PC-9 (cell line): ENCODE measurements around the gene DGLUCY. TPM values are rescaled to one million over a fixed set of nuclear protein-coding genes. Genes with fewer than 3 reads are reported as not detected.
"Not testable (repeated sequence)": the region's sequence is repeated elsewhere in the genome, so short reads cannot be mapped to it uniquely, and the experiment has no call there.

Experiments used
- BruUV-seq: library from RNA; stranded (reverse); fragments of 400-500 nt; replicated peaks from 2 replicates; lab custom pipeline; 2021; lab: Mats Ljungman, UMichigan
- CTCF ChIA-PET: fragments of 300-600 bp; sonication (Branson Sonifier 250); formaldehyde crosslinking; loops from one replicate; lab custom pipeline; 2022; ENCODE audit warnings: antibody characterized with exemption; lab: Charles Lee
- POLR2A ChIA-PET: fragments of 300-600 bp; sonication (Branson Sonifier 250); formaldehyde crosslinking; loops from one replicate; lab custom pipeline; 2022; ENCODE audit warnings: antibody characterized with exemption; ENCODE audit not compliant: unreplicated experiment; lab: Charles Lee
- DNase-seq, 2 experiments: peaks; one replicate each; pipeline versions ENCODE4 v3.0.0 to v3.0.0-alpha.2; 2015 to 2022; ENCODE audit warnings: mixed read lengths in 1 of 2
- H2AFZ ChIP-seq: fragments of 200-600 bp; sonication (generic); 2 replicates; pipeline ENCODE4 v1.8.1; 2017; ENCODE audit warnings: antibody characterized with exemption
- H3F3A ChIP-seq: fragments of 200-600 bp; sonication (generic); 2 replicates; pipeline ENCODE4 v1.8.1; 2017; ENCODE audit warnings: antibody characterized with exemption, mild to moderate bottlenecking, low read depth; ENCODE audit not compliant: insufficient read depth
- H3K27ac ChIP-seq: fragments of 200-600 bp; sonication (generic); 2 replicates; pipeline ENCODE4 v1.6.1; 2016; ENCODE audit warnings: mixed run types
- H3K27me3 ChIP-seq: fragments of 200-600 bp; sonication (generic); 2 replicates; pipeline ENCODE4 v1.6.1; 2016; ENCODE audit warnings: low read depth, mixed run types; ENCODE audit not compliant: insufficient read depth
- H3K36me3 ChIP-seq: fragments of 200-600 bp; sonication (generic); 2 replicates; pipeline ENCODE4 v1.6.1; 2016; ENCODE audit warnings: low read depth, mixed run types
- H3K4me1 ChIP-seq: fragments of 200-600 bp; sonication (generic); replicated peaks from 2 replicates; pipeline ENCODE4 v1.6.1; 2016; ENCODE audit warnings: mixed run types; ENCODE audit not compliant: insufficient read depth
- H3K4me2 ChIP-seq: fragments of 200-600 bp; sonication (generic); 2 replicates; pipeline ENCODE4 v1.6.1; 2017; ENCODE audit warnings: mixed run types
- H3K4me3 ChIP-seq: fragments of 200-600 bp; sonication (generic); 2 replicates; pipeline ENCODE4 v1.6.1; 2016; ENCODE audit warnings: mixed run types
- H3K79me2 ChIP-seq: fragments of 200-600 bp; sonication (generic); 2 replicates; pipeline ENCODE4 v1.6.1; 2017; ENCODE audit warnings: low read depth, mixed run types
- H3K9me2 ChIP-seq: fragments of 200-600 bp; sonication (generic); 2 replicates; pipeline ENCODE4 v1.8.1; 2017; ENCODE audit warnings: mild to moderate bottlenecking; ENCODE audit not compliant: insufficient read depth
- H3K9me3 ChIP-seq: fragments of 200-600 bp; sonication (generic); 2 replicates; pipeline ENCODE4 v1.8.1; 2016; ENCODE audit warnings: low read depth; ENCODE audit not compliant: insufficient read depth
- H4K20me1 ChIP-seq: fragments of 200-600 bp; sonication (generic); 2 replicates; pipeline ENCODE4 v1.8.1; 2017; ENCODE audit not compliant: insufficient read depth
- CTCF ChIP-seq: fragments of 200-600 bp; sonication (generic); conservative IDR thresholded peaks from 2 replicates; pipeline ENCODE4 v1.6.1; 2017; ENCODE audit warnings: mixed run types, antibody characterized with exemption, mild to moderate bottlenecking, moderate library complexity
- EZH2 ChIP-seq: fragments of 200-600 bp; sonication (generic); IDR thresholded peaks from 2 replicates; pipeline ENCODE4 v1.8.0; 2017; ENCODE audit warnings: antibody characterized with exemption, low read depth
- intact Hi-C: fragments of 100-400 bp; cut with micrococcal nuclease; formaldehyde crosslinking; loops from one replicate; pipeline ENCODE4 v1.10.0; 2022; ENCODE audit not compliant: unreplicated experiment
- total RNA-seq: library from RNA; stranded (reverse); gene quantifications from 2 replicates; pipeline ENCODE4 v1.2.3, GENCODE V29; 2021

Gene DGLUCY
- total RNA-seq, 1 experiment from 2014 or later: 15.9 TPM

DNA sequence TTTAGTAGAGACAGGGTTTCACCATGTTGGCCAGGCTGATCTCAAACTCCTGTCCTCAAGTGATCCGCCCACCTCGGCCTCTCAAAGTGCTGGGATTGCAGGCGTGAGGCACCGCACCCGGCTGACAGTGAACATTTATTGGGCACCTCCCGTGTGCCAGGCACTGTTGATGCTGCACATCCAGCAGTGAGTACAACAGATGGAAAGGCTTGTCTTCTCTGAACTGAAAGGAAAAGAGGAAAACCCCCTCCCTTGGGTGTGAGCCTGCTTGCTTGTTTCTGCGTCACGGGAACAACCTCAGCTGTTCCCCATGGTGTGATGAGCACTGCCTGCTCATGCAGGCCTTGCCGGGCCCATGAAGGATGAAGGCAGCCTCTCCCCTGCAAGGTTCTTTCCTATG, 39.5 kb downstream of the DGLUCY start:
- CTCF ChIA-PET: no interaction called here
- no peaks in the 10 kb centered on the region for H3F3A ChIP-seq

DNA sequence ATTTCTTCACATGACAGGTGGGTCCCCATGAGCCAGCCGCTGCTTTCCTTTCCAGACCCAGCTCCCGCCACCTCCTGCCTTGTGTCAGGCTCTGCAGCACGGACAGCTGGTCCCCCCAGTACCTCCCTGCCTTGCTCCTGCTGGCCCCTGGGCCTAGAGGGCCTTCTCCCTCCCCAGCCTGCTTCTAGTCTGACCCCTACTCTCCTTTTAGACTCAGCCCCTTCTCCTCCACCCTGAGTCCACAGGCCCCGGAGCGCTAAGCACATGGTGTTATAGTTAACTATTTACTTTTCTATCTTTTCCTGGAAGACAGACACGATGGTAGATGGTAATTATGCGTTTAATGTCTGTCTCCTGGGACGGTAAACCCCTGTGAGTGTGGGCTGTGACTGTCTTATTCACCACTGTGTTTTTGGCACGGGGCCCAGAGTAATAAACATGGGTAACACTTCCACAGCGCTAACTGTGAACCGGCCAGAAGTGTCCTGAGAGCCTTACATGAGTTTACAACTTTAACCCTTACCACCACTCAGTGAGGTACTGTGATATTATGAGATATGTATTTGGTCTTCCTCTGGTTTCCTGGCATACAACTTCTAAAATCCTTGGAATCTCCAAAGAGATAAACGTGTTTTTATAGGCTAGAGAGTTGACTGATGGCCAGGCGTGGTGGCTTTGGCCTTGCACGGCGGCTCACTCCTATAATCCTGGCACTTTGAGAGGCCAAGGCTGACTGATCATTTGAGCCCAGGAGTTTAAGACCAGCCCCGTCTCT, 41.2 kb downstream of the DGLUCY start:
- Histone ChIP-seq H3K9me3 (no peaks in the 10 kb centered on the region), H3K9me2 (no peaks in the 10 kb centered on the region), H3K27ac (no peak overlapping the region), H3K36me3 (no peaks in the 10 kb centered on the region), H4K20me1 (no peaks in the 10 kb centered on the region), H3K4me3 (no peak overlapping the region), H3F3A (no peaks in the 10 kb centered on the region), H3K27me3 (no peaks in the 10 kb centered on the region), H3K79me2 (no peaks in the 10 kb centered on the region), H3K4me1 (no peaks in the 10 kb centered on the region), H3K4me2 (no peak overlapping the region), H2AFZ (no peak overlapping the region)
- CTCF ChIA-PET: interaction anchor here (0.7 kb wide), 1 partner anchor 15 kb away, joined by 3 read pairs; no protein-coding TSS in a partner anchor
- TF ChIP-seq CTCF: no peak
- BruUV-seq: no TSS peak
- intact Hi-C loops: no loop called here
- POLR2A ChIA-PET: no interaction called here
- DNase-seq: no peak

More for the DNA sequence above, 39.5 kb downstream of the DGLUCY start:
- Histone ChIP-seq H3K27me3 (no peaks in the 10 kb centered on the region), H4K20me1 (no peaks in the 10 kb centered on the region), H3K9me2 (no peaks in the 10 kb centered on the region), H3K4me1 (no peaks in the 10 kb centered on the region), H3K27ac (no peak overlapping the region), H3K79me2 (no peaks in the 10 kb centered on the region), H2AFZ (no peak overlapping the region), H3K4me2 (no peak overlapping the region), H3K4me3 (no peak overlapping the region), H3K36me3 (no peaks in the 10 kb centered on the region), H3K9me3 (no peaks in the 10 kb centered on the region)
- BruUV-seq: no TSS peak
- DNase-seq: no peak
- intact Hi-C loops: no loop called here
- POLR2A ChIA-PET: no interaction called here
- TF ChIP-seq EZH2: no peak
- TF ChIP-seq CTCF: no peak

GRCh38 chr14:91155626-91156089, 41.8 kb downstream of the DGLUCY start:
- no peaks in the 10 kb centered on the region for H3K9me3 ChIP-seq
- BruUV-seq: no TSS peak
- H3K36me3 ChIP-seq: no peaks in the 10 kb centered on the region
- TF ChIP-seq CTCF (no peak), EZH2 (no peak)
- no peak overlapping the region for H3K4me2 ChIP-seq
- intact Hi-C loops: no loop called here
- no peak overlapping the region for H2AFZ ChIP-seq
- no peaks in the 10 kb centered on the region for H3K4me1 ChIP-seq
- ChIA-PET POLR2A (no interaction called here), CTCF (no interaction called here)
- no peaks in the 10 kb centered on the region for H3F3A ChIP-seq
- H4K20me1 ChIP-seq: no peaks in the 10 kb centered on the region
- H3K27ac ChIP-seq: no peak overlapping the region
- H3K79me2 ChIP-seq: no peaks in the 10 kb centered on the region
- DNase-seq: no peak
- no peaks in the 10 kb centered on the region for H3K27me3 ChIP-seq
- H3K9me2 ChIP-seq: no peaks in the 10 kb centered on the region
- no peak overlapping the region for H3K4me3 ChIP-seq

- H3K27ac ChIP-seq, H4K20me1 ChIP-seq, H3K4me2 ChIP-seq, H3K4me1 ChIP-seq, H3K9me3 ChIP-seq, DNase-seq, H3K79me2 ChIP-seq, H3K36me3 ChIP-seq, H3K4me3 ChIP-seq, POLR2A ChIA-PET, H2AFZ ChIP-seq, intact Hi-C loops, H3K9me2 ChIP-seq, H3K27me3 ChIP-seq, BruUV-seq, CTCF ChIA-PET, H3F3A ChIP-seq: not testable (repeated sequence)
Observed at GRCh38 chr14:91156142-91156666, 42.3 kb downstream of the DGLUCY start.

DNA sequence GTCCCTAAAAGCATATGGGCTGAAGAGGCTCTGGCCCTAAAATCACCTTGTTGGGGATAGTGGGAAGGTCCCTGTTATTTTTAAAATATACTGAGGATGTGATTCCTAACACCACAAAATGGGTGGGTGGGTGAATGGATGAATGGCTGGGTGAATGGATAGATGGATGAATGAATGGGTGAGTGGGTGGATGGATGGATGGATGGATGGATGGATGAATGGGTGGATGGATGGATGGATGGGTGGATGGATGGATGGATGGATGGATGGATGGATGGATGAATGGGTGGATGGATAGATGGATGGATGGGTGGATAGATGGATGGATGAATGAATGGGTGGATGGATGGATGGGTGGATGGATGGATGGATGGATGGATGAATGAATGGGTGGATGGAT, 43.0 kb downstream of the DGLUCY start:
- H3K4me2 ChIP-seq, BruUV-seq, H4K20me1 ChIP-seq, H3K27me3 ChIP-seq, H3K9me2 ChIP-seq, H3K4me3 ChIP-seq, H2AFZ ChIP-seq, H3K27ac ChIP-seq, intact Hi-C loops, DNase-seq, H3F3A ChIP-seq, H3K9me3 ChIP-seq, H3K79me2 ChIP-seq, H3K4me1 ChIP-seq, H3K36me3 ChIP-seq, CTCF ChIA-PET, POLR2A ChIA-PET: not testable (repeated sequence)
